Measurements from ENCODE around the gene AUNIP. TPM values are rescaled to one million over a fixed set of nuclear protein-coding genes. Genes with fewer than 3 reads are reported as not detected.
A peak's percentile ranks its signal among the peaks of the same experiment; 100 is the strongest.

Gene AUNIP
- total and polyA plus RNA-seq, 11 donors, result 0.19 to 1.5 (median 0.26) TPM; not detected in 7

GRCh38 chr1:25895365-25895990 is 36.2 kb upstream of the AUNIP start:
- intact Hi-C loops (cut with DNase I), result loop anchor here (1.0 to 5.0 kb wide), 3 partner anchors 103 to 272 kb away; partner anchors contain the start of genes PAFAH2 (in 10 of the 10), C1orf232 (in 1 of the 10) and ZNF593 (in 1 of the 10)
- no peak overlapping the region for H3K27ac ChIP-seq

GRCh38 chr1:25893116-25893515 is 33.9 kb upstream of the AUNIP start:
- Histone ChIP-seq H3K27ac (peak overlapping the region in 4 of 12 donors; percentile 60 to 81 (median 69)), H3K4me3 (no peak overlapping the region), H3K27me3 (no peaks in the 10 kb centered on the region), H3K9me3 (no peaks in the 10 kb centered on the region), H3K36me3 (peaks cover 0 to 1% (median 0%) of the 10 kb centered on the region in 9 donors), H3K4me1 (peaks cover 0 to 15% (median 7%) of the 10 kb centered on the region in 12 donors)
- DNase-seq, result no peak
- no peak for ATAC-seq
- 71 to 74% (median 72%) methylated on average over 4 of the region's 4 CpGs for WGBS, 4 donors
- intact Hi-C loops (cut with DNase I), result no loop called here
- TF ChIP-seq POLR2A (IDR thresholded peaks at IDR 0.05) (no peak), CTCF (IDR thresholded peaks at IDR 0.05) (no peak)

More at GRCh38 chr1:25895365-25895990, 36.2 kb upstream of the AUNIP start:
- Histone ChIP-seq H3K9me3 (no peaks in the 10 kb centered on the region), H3K4me3 (peak overlapping the region in 5 of 12 donors; percentile 7 to 26 (median 14)), H3K36me3 (peaks cover 0 to 21% (median 11%) of the 10 kb centered on the region in 9 donors), H3K27me3 (no peaks in the 10 kb centered on the region), H3K4me1 (peaks cover 0 to 15% (median 7%) of the 10 kb centered on the region in 12 donors)
- DNase-seq (peak; percentile 91 to 94 (median 92)), ATAC-seq (peak; percentile 93 to 98 (median 94))
- TF ChIP-seq POLR2A (IDR thresholded peaks at IDR 0.05) (peak in 1 of 2 donors; percentile 16), CTCF (IDR thresholded peaks at IDR 0.05) (peak; percentile 97 to 100 (median 99))
- WGBS, 4 donors, result 4 to 9% (median 6%) methylated on average over 12 of the region's 12 CpGs

- Histone ChIP-seq H3K36me3 (no peaks in the 10 kb centered on the region), H3K9me3 (no peaks in the 10 kb centered on the region), H3K4me3 (no peak overlapping the region), H3K27me3 (no peaks in the 10 kb centered on the region), H3K27ac (peak overlapping the region in 2 of 12 donors; percentile 64 to 74), H3K4me1 (peaks cover 0 to 15% (median 7%) of the 10 kb centered on the region in 12 donors)
- 80 to 93% (median 84%) methylated on average over 5 of the region's 5 CpGs for WGBS, 4 donors
- intact Hi-C loops (cut with DNase I), result no loop called here
- DNase-seq (no peak), ATAC-seq (no peak)
- TF ChIP-seq POLR2A (IDR thresholded peaks at IDR 0.05), result no peak
- TF ChIP-seq CTCF (IDR thresholded peaks at IDR 0.05), result no peak
Observed at GRCh38 chr1:25891606-25892005, 32.3 kb upstream of the AUNIP start.

- intact Hi-C loops (cut with DNase I), result no loop called here
- peaks cover 0 to 9% (median 3%) of the 10 kb centered on the region in 12 donors for H3K4me1 ChIP-seq
- WGBS, 4 donors, result 89 to 94% (median 93%) methylated on average over 10 of the region's 10 CpGs
- TF ChIP-seq CTCF (IDR thresholded peaks at IDR 0.05), result no peak
- no peak for TF ChIP-seq POLR2A (IDR thresholded peaks at IDR 0.05)
- DNase-seq, result no peak
- no peak overlapping the region for H3K4me3 ChIP-seq
- H3K27ac ChIP-seq, result no peak overlapping the region
- H3K27me3 ChIP-seq, result no peaks in the 10 kb centered on the region
- ATAC-seq, result no peak
- H3K9me3 ChIP-seq, result no peaks in the 10 kb centered on the region
- no peaks in the 10 kb centered on the region for H3K36me3 ChIP-seq
Observed at GRCh38 chr1:25890239-25891034, 31.2 kb upstream of the AUNIP start.

Measured in heart left ventricle (tissue), 16 donors.